ENCODE measurements around the gene TRPC6.
"Not testable (repeated sequence)": the region's sequence is repeated elsewhere in the genome, so short reads cannot be mapped to it uniquely, and the experiment has no call there.

Gene TRPC6

GRCh38 chr11:101446238-101446637 is 137.6 kb downstream of the TRPC6 start:
- FAIRE-seq, result no peak

- FAIRE-seq, result no peak
Observed at GRCh38 chr11:101445761-101446160, 138.0 kb downstream of the TRPC6 start.

- FAIRE-seq, result no peak
Observed at GRCh38 chr11:101444851-101445250, 139.0 kb downstream of the TRPC6 start.

DNA sequence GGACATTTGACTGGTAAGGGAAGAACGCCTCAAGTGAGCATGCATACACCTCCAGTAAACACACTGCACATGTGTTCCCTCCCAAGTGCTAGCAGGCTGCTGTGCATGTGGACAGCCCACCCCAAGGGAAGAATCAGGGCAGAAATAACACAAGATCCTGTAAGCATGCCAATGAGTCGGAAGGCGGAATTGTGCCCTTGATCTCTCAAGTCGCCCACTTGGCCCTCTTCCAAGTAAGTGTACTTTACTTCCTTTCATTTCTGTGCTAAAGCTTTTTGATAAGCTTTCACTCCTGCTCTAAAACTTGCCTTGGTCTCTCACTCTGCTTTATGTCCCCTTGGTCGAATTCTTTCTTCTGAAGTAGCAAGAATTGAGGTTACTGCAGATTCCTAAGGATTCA is 139.6 kb downstream of the TRPC6 start:
- no peak for FAIRE-seq

DNA sequence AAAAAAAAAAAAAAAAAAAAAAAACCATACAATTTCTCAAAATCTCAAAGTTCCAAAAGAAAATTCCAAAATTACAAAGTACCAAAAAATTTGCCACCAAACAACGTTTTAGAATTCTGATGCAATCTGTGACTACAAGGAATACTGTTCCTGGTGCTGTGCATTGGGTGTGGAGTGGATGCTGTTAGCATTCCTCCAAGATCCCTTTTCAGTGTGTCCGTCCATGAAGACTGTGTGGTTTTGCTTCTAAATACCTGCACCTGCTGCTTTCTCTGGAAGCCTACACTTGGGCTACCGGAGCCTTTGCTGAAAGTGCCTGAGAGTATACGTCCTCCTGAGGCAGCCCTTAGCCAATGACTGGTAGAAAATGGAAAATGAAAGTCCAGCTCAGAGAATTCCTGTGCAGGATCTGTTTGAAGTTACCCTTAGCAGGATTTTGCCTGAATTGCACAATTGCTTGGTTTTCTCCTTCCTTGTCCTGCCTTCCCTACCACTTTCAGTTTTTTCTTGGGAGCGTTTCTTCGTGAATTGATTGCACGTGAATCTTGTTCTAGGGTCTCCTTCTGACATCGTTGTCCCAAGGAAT is 140.8 kb downstream of the TRPC6 start:
- no peak for FAIRE-seq

- no peak for FAIRE-seq
Observed at GRCh38 chr11:101442171-101442570, 141.6 kb downstream of the TRPC6 start.

DNA sequence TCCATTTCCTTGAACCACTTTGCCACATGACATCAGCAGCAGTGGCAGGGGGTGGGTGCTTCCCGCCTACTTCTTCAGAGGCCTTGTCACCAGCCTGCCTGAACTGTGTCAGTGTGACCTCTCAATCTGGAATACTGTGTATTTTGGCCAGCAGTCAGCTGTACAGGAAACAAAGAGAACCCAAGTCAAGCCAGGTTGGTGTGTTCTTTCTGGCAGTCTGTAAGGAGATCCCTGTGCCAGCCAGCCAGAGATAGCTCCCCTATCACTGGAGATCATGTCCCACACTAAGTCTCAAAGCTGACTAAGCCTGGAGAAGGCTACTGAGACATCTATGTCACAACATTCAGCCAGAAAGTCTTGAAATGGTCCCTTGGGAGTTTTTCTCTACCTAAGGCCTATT is 142.1 kb downstream of the TRPC6 start:
- no peak for FAIRE-seq

DNA sequence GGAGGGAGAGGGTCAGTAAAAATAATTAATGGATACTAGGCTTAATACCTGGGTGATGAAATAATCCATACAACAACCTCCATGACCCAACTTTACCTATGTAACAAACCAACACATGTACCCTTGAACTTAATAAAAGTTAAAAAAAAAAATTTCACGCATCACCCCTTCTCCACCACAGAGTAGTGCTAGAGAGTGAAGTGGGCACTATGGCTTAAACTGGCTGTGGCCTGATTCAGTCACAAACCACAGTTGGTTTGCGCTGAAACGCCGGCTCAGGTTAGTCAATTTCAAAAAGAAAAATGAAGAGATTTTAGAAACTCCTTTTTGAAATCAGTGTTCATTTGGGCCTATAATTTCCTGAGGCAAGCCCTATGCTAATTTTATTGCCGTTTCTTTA is 144.3 kb downstream of the TRPC6 start:
- no peak for FAIRE-seq

DNA sequence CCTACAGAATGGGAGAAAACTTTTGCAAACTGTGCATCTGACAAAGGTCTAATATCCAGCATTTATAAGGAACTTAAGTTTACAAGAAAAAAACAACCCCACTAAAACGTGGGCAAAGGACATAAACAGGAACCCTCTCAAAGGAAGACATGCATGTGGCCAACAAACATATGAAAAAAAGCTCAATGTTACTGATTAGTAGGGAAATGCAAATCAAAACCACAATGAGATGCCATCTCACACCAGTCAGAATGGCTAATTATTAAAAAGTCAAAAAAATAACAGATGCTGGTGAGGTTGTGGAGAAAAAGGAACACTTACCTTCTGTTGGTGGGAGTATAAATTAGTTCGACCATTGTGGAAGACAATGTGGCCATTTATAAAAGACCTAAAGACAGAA is 145.1 kb downstream of the TRPC6 start:
- not testable (repeated sequence) for FAIRE-seq

DNA sequence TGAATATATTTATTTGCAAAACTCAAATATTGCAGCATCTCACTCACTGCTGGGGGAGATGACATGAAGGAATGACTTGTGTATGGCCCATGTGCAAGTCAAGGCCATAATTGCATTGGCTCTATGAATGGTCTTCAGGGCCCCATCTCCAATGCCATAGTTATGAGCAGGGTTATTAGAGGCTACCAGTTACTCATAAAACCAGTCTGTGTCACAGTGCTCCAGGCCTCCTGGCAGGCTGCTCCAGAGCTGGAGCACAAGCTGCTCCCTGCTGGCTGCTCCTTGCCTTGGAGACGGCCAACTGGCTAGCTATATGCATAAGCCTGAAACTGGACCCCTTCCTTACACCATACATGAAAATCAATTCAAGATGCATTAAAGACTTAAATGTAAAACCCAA is 145.7 kb downstream of the TRPC6 start:
- no peak for FAIRE-seq

DNA sequence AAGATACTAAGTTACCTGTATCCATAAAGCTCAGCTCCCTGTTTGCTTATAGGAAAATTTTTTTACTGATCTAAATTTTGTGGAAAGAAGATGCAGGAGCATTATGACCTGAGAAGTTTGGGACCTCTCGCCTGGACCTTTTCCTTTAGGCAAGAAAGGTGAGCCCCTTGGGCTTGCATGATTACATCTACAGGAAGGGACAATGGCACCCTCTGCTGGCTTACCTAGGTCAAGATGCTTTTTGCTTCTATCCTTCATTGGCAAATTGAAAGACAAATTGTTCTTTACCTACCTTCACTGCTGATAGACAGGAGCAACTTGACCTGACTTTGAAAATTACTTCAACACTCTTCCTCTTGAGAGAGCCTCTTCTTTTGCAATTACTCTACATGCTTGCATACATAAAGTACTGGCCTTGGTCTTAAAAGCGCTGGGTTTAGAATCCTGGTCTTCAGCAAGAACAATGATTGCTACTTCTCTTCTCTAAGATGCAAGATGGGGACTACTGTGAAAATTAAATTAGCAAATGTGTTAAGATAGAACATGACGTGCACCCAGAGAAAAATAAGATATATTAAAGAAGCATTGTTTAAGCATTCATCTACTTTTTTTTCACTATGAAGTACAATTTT is 147.2 kb downstream of the TRPC6 start:
- FAIRE-seq, result no peak

- no peak for FAIRE-seq
Observed at GRCh38 chr11:101435408-101435973, 148.3 kb downstream of the TRPC6 start.

- FAIRE-seq, result no peak
Observed at GRCh38 chr11:101434026-101434643, 149.7 kb downstream of the TRPC6 start.

DNA sequence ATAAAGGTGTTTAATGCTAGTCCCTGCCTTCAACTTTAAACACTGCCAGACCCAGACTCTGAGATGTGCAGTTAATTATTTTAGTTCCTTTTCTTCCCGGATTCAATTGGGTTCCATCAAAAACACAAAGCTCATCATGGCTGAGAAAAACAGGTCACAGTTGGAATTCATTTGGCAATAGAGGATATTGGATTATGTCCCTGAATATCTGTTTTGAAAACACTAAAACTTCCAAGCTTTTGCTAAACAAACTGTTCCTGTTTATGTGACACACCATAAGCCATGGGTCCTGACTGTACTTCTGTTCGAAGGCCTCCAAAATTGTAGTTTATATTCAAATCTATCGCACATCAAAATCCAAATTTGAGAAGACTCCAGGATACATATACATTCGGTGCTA is 150.7 kb downstream of the TRPC6 start:
- no peak for FAIRE-seq

DNA sequence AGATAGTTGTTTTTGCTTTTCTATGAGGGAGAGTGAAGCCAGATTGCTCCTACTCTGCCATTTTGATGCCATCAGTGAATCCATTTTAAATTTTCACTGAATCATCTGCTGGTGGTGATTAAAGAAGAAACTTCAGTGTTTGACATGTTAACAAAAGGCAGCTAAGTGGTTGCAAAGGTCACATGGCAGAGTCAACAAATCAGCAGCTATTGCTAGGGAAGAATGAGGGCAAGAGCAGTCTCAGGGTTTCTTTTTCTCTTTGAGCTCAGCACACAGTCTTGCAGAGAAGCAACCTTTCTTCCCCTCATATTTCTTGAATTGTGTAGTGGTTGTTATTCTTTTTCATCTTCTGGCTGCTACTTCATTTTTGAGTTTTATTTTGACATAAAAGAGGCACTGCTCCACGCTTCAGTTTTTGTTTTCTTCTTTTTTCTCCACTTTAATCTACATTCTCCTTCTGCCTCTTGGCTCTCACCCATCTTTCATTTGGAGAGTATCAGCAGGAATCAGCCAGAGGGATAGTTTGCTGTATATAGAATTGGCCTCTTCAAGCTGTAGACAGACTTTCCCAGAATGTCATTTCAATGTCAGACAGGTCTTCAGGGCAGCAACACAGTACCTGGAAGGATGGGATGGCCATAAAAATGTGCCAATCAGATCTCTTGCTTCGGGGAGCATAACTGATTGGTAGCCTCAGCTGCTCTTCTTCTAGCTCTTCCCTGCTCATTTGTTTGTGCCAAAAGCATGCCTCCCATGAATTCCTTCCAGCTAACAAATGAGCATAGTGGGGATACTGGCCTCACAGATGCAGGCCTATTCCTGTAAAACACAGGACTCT is 153.9 kb downstream of the TRPC6 start:
- no peak for FAIRE-seq

GRCh38 chr11:101428918-101429317 is 154.9 kb downstream of the TRPC6 start:
- FAIRE-seq, result no peak

DNA sequence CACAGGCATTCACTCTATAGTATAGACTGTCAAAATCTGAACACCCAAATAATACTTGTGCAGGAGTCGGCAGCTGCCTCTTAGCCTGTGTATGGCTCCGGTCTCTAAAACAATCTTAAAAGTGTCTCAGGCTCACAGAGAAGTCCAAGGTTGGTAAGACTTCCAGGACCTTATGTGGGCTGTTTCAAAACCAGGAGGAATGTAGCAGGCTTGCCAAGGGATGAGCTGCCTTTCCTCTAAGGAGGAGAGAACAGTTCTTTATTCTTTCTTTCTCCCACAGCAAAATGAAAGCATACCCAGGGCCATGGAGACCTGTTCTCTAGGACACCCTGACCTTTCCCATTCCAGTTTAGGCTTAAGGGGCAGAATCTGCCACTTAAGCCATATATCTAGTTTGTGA is 176.5 kb downstream of the TRPC6 start:
- no peak for FAIRE-seq
